ENCODE data around the gene CLSTN1. TPM values are rescaled to one million over a fixed set of nuclear protein-coding genes. Genes with fewer than 3 reads are reported as not detected.

CLSTN1 gene
- total and polyA plus RNA-seq, 2 of the 13 experiments (the other 11 are each of a cell fraction or from before 2014, with no cell fraction given) = 19.7 to 29.8 TPM

GRCh38 chr1:9751971-9752370, 71.8 kb downstream of the CLSTN1 start:
- ATAC-seq (no peak), DNase-seq (ENCODE audit: low spot score) (no peak), FAIRE-seq (no peak)
- no peaks in the 10 kb centered on the region for H3K79me2 ChIP-seq (ENCODE audit: insufficient read depth, low read length)
- no peak overlapping the region for H3K4me2 ChIP-seq (ENCODE audit: low read depth, low read length)
- H3K27ac ChIP-seq (ENCODE audit: extremely low read length, insufficient read depth, low read length) = no peak overlapping the region
- 90% methylated on average over 3 of the region's 3 CpGs for WGBS (ENCODE audit: low lambda C conversion rate)
- no peak overlapping the region for H2AFZ ChIP-seq (ENCODE audit: low read length)
- ChIA-PET CTCF (ENCODE audit: low intra/inter-chr PET ratio, low total read pairs) (no interaction called here), POLR2A (no interaction called here)
- intact Hi-C loops (cut with micrococcal nuclease; ENCODE audit: unreplicated experiment) (no loop called here), in situ Hi-C loops (cut with HindIII; ENCODE audit: extremely low pct_ligation_motif_present, low pct_unique_long_range_greater_than_20kb) (no loop called here)
- peaks cover 21 to 48% of the 10 kb centered on the region in 2 experiments for H3K36me3 ChIP-seq (replicated peaks in 1 of 2; ENCODE audit: control insufficient read depth in 1 of 2, insufficient read depth in 2 of 2, low read length in 2 of 2)
- BruUV-seq (replicated peaks) = no TSS peak
- H4K20me1 ChIP-seq (ENCODE audit: insufficient read depth, low read length) = no peaks in the 10 kb centered on the region; the same call in 1 of the 2 replicates
- peaks cover 12% of the 10 kb centered on the region for H3K4me1 ChIP-seq (ENCODE audit: insufficient read depth, low read length)
- no peak overlapping the region for H3K9ac ChIP-seq (ENCODE audit: insufficient read depth, low read depth, low read length)
- H3K4me3 ChIP-seq (replicated peaks in 1 of 3; ENCODE audit: insufficient read depth in 1 of 3, low read depth in 2 of 3, low read length in 3 of 3) = no peak overlapping the region
- TF ChIP-seq AKNA (CRISPR knock-in tag; IDR thresholded peaks at IDR 0.05; ENCODE audit: borderline replicate concordance) (no peak), ZNF205 (CRISPR knock-in tag; IDR thresholded peaks at IDR 0.05) (no peak), ZMYM4 (CRISPR knock-in tag; IDR thresholded peaks at IDR 0.05) (no peak), ZNF816 (CRISPR knock-in tag; IDR thresholded peaks at IDR 0.05; ENCODE audit: borderline replicate concordance) (no peak), ZNF567 (CRISPR knock-in tag; IDR thresholded peaks at IDR 0.05; ENCODE audit: borderline replicate concordance) (no peak), ARID5B (CRISPR knock-in tag; IDR thresholded peaks at IDR 0.05) (no peak), ZBTB4 (CRISPR knock-in tag; IDR thresholded peaks at IDR 0.05; ENCODE audit: borderline replicate concordance) (no peak), WIZ (CRISPR knock-in tag; IDR thresholded peaks at IDR 0.05) (no peak), ZSCAN12 (CRISPR knock-in tag; IDR thresholded peaks at IDR 0.05) (no peak), HCFC1 (IDR thresholded peaks at IDR 0.05; ENCODE audit: low read depth, low read length) (no peak)
- no peaks in the 10 kb centered on the region for H3K27me3 ChIP-seq (ENCODE audit: control insufficient read depth in 1 of 2, insufficient read depth in 2 of 2, low read length in 2 of 2)
- no peaks in the 10 kb centered on the region for H3K9me3 ChIP-seq (ENCODE audit: low read length)

All from HepG2 (cell line).